Measurements from ENCODE around the gene ZMYND8. TPM values are rescaled to one million over a fixed set of nuclear protein-coding genes. Genes with fewer than 3 reads are reported as not detected.
"Not testable (repeated sequence)": the region's sequence is repeated elsewhere in the genome, so short reads cannot be mapped to it uniquely, and the experiment has no call there.

ZMYND8 gene
- total RNA-seq, 1 donor from 2014 or later: 31.9 TPM

DNA sequence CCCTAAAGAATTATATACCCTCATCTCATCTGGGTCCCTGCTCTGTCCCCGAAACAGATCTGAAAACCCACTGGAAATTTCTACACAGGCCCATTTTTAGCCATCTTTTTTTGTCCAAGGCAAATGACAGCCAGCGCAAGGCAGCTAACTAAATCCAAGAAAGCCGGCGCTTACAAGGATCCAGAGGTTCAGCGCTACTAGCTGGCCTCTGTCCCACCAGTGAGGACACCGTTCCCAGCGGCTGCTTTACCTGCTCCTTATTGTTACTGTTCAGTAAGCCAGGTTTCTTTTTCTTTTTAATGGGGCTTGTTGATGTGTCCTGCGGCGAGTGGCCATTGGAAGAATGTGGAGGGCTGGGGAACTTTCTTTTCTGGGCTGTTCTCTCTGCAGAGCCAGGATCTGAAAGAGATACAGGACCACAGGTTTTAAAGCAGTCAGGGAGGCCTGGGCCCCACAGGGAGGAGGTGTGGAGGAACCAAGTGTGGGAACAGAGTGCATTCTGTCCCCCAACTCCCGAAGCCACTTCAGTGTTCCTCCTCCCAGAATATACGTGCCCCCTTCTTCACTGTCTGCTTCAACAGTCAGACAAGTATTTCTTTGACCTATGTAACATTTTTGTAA is 46.6 kb downstream of the ZMYND8 start:
- no peak overlapping the region for H3K4me3 Mint-ChIP-seq (ENCODE audit: unreplicated experiment)
- TF ChIP-seq, protein P1, sequence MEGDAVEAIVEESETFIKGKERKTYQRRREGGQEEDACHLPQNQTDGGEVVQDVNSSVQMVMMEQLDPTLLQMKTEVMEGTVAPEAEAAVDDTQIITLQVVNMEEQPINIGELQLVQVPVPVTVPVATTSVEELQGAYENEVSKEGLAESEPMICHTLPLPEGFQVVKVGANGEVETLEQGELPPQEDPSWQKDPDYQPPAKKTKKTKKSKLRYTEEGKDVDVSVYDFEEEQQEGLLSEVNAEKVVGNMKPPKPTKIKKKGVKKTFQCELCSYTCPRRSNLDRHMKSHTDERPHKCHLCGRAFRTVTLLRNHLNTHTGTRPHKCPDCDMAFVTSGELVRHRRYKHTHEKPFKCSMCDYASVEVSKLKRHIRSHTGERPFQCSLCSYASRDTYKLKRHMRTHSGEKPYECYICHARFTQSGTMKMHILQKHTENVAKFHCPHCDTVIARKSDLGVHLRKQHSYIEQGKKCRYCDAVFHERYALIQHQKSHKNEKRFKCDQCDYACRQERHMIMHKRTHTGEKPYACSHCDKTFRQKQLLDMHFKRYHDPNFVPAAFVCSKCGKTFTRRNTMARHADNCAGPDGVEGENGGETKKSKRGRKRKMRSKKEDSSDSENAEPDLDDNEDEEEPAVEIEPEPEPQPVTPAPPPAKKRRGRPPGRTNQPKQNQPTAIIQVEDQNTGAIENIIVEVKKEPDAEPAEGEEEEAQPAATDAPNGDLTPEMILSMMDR (IDR thresholded peaks at IDR 0.05): no peak
- H3K4me1 Mint-ChIP-seq (ENCODE audit: low read depth): peaks cover 41% of the 10 kb centered on the region
- DNase-seq (ENCODE audit: low spot score): peak; percentile 46
- no peaks in the 10 kb centered on the region for H3K9me3 Mint-ChIP-seq (ENCODE audit: low read depth)
- H3K27me3 Mint-ChIP-seq (ENCODE audit: low read depth): no peaks in the 10 kb centered on the region
- peaks cover 10% of the 10 kb centered on the region for H3K36me3 Mint-ChIP-seq (ENCODE audit: low read depth)
- peak overlapping the region; percentile 57 for H3K27ac Mint-ChIP-seq (ENCODE audit: unreplicated experiment)

DNA sequence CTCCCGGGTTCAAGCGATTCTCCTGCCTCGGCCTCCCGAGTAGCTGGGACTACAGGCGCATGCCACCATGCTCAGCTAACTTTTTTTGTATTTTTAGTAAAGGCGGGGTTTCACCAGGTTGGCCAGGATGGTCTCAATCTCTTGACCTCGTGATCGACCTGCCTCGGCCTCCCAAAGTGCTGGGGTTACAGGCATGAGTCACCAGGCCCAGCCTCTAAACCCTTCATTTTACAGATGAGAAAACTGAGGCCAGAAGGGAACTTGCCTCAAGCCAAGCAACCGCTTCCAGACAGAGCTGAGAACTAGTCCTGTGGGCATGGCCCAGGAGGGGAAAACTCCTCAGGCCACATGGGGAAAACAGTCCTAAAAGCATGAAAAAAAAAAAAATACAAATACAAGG is 47.1 kb downstream of the ZMYND8 start:
- Mint-ChIP-seq H3K27ac (ENCODE audit: unreplicated experiment) (peak overlapping the region; percentile 57), H3K36me3 (ENCODE audit: low read depth) (peaks cover 10% of the 10 kb centered on the region), H3K4me1 (ENCODE audit: low read depth) (peaks cover 40% of the 10 kb centered on the region), H3K4me3 (ENCODE audit: unreplicated experiment) (no peak overlapping the region), H3K9me3 (ENCODE audit: low read depth) (no peaks in the 10 kb centered on the region), H3K27me3 (ENCODE audit: low read depth) (no peaks in the 10 kb centered on the region)
- DNase-seq (ENCODE audit: low spot score): peak; percentile 4
- TF ChIP-seq, protein P1 (IDR thresholded peaks at IDR 0.05): no peak

DNA sequence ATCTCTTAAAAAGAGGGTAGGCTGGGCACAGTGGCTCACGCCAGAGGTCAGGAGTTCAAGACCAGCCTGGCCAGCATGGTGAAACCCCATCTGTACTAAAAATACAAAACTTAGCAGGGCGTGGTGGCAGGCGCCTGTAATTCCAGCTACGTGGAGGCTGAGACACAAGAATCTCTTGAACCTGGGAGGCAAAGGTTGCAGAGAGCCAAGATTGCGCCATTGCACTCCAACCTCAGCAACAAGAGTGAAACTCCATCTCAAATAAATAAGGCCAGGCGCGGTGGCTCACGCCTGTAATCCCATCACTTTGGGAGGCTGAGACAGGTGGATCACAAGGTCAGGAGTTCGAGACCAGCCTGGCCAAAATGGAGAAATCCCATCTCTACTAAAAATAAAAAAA is 48.9 kb downstream of the ZMYND8 start:
- H3K9me3 Mint-ChIP-seq (ENCODE audit: low read depth); H3K4me3 Mint-ChIP-seq (ENCODE audit: unreplicated experiment); H3K27ac Mint-ChIP-seq (ENCODE audit: unreplicated experiment); H3K27me3 Mint-ChIP-seq (ENCODE audit: low read depth): not testable (repeated sequence)
- Mint-ChIP-seq H3K36me3 (ENCODE audit: low read depth) (peaks cover 13% of the 10 kb centered on the region), H3K4me1 (ENCODE audit: low read depth) (peaks cover 46% of the 10 kb centered on the region)
- DNase-seq (ENCODE audit: low spot score): peak; percentile 21

DNA sequence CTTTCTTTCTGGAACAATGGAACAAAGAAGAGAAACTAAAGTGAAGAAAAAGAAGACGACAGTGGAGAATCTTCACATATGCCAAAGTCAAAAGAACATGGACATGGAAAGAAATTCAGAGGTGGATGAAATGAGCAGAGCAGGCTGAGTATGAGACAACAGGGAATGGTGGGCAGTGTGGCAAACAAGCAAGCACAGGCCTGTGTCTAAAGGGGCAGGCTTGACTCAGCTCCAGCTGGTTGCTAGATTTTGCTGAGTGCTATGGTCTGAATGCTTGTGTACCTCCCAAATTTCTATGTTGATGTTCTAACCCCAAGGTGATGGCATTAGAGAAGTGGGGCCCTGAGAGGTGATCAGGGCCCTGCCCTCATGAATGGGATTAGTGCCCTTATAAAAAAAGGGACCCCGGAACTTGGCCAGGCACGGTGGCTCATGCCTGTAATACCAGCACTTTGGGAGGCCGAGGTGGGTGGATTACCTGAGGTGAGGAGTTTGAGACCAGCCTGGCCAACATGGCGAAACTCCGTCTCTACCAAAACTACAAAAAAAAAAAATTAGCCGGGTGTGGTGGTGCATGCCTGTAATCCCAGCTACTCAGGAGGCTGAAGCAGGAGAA is 49.6 kb downstream of the ZMYND8 start:
- peak; percentile 46 for DNase-seq (ENCODE audit: low spot score)
- Mint-ChIP-seq H3K27me3 (ENCODE audit: low read depth) (no peaks in the 10 kb centered on the region), H3K4me3 (ENCODE audit: unreplicated experiment) (no peak overlapping the region), H3K4me1 (ENCODE audit: low read depth) (peaks cover 42% of the 10 kb centered on the region), H3K9me3 (ENCODE audit: low read depth) (no peaks in the 10 kb centered on the region), H3K36me3 (ENCODE audit: low read depth) (peaks cover 16% of the 10 kb centered on the region), H3K27ac (ENCODE audit: unreplicated experiment) (peak overlapping the region; percentile 61)
- TF ChIP-seq, protein P1 (IDR thresholded peaks at IDR 0.05): no peak

DNA sequence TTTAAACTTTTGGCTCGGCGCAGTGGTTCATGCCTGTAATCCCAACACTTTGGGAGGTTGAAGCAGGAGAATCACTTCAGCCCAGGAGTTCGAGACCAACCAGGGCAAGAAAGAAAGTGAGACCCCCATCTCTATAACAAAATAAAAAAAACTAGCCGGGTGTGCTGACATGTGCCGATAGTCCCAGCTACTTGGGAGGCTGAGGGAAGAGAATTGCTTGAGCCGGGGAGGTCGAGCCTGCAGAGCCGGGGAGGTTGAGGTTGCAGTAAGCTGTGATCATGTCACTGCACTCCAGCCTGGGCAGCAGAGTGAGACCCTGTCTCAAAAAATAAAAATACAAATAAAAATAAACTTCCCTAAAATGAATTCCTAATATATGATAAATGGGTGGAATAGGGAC is 50.4 kb downstream of the ZMYND8 start:
- H3K27ac Mint-ChIP-seq (ENCODE audit: unreplicated experiment): no peak overlapping the region
- H3K36me3 Mint-ChIP-seq (ENCODE audit: low read depth): peaks cover 19% of the 10 kb centered on the region
- no peak for DNase-seq (ENCODE audit: low spot score)
- H3K27me3 Mint-ChIP-seq (ENCODE audit: low read depth): no peaks in the 10 kb centered on the region
- H3K9me3 Mint-ChIP-seq (ENCODE audit: low read depth): no peaks in the 10 kb centered on the region
- H3K4me1 Mint-ChIP-seq (ENCODE audit: low read depth): peaks cover 45% of the 10 kb centered on the region
- TF ChIP-seq, protein P1 (IDR thresholded peaks at IDR 0.05): no peak
- H3K4me3 Mint-ChIP-seq (ENCODE audit: unreplicated experiment): no peak overlapping the region

DNA sequence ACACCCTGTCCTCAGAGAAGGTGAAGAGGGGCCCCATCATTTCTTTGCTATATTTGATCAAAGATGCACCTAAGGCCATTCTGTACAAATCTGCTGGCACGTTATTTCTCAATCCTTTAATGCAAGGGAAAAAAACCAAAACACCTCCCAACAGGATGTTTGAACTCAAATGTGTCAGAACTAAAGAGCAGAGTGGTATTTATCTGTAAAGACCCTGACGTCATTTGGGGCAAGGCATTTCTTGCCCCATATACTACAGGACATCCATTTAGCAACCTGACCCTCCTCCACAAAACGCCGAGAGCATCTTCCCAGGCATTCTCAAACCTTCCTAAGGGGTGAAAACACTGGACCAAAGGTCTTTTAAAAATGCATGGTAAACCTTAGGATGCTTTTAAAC is 50.8 kb downstream of the ZMYND8 start:
- TF ChIP-seq, protein P1 (IDR thresholded peaks at IDR 0.05): no peak
- no peak overlapping the region for H3K27ac Mint-ChIP-seq (ENCODE audit: unreplicated experiment)
- H3K9me3 Mint-ChIP-seq (ENCODE audit: low read depth): no peaks in the 10 kb centered on the region
- DNase-seq (ENCODE audit: low spot score): no peak
- peaks cover 40% of the 10 kb centered on the region for H3K4me1 Mint-ChIP-seq (ENCODE audit: low read depth)
- no peaks in the 10 kb centered on the region for H3K27me3 Mint-ChIP-seq (ENCODE audit: low read depth)
- no peak overlapping the region for H3K4me3 Mint-ChIP-seq (ENCODE audit: unreplicated experiment)
- H3K36me3 Mint-ChIP-seq (ENCODE audit: low read depth): peaks cover 15% of the 10 kb centered on the region
